Fibroblast of mammary gland (primary cell): Measurements from ENCODE around the gene XCR1.

Experiments
- DNase-seq: peaks from one replicate; pipeline ENCODE4 v3.0.0-alpha.2; 2010; ENCODE audit warnings: low read depth
- H3K4me3 ChIP-seq: 2 replicates; pipeline ENCODE4 v1.5.1; 2011; ENCODE audit warnings: low read depth, mild to moderate bottlenecking, low read length, moderate library complexity; ENCODE audit not compliant: control insufficient read depth
- CTCF ChIP-seq: conservative IDR thresholded peaks from 2 replicates; pipeline ENCODE4 v1.5.1; 2011; ENCODE audit warnings: low read depth, low read length, inconsistent platforms; ENCODE audit not compliant: control insufficient read depth, insufficient read depth

The XCR1 gene

GRCh38 chr3:45983770-45984169 lies 43.5 kb downstream of the XCR1 start:
- no peak for TF ChIP-seq CTCF
- H3K4me3 ChIP-seq, result no peak overlapping the region
- no peak for DNase-seq

- peak; percentile 41 for DNase-seq
- TF ChIP-seq CTCF, result no peak
- H3K4me3 ChIP-seq, result no peak overlapping the region
These were observed 45.8 kb downstream of the XCR1 start for GRCh38 chr3:45981346-45982074.

- DNase-seq, result peak; percentile 66
- no peak overlapping the region for H3K4me3 ChIP-seq
- no peak for TF ChIP-seq CTCF
These were observed 46.5 kb downstream of the XCR1 start for GRCh38 chr3:45980819-45981218.

- TF ChIP-seq CTCF, result no peak
- no peak overlapping the region for H3K4me3 ChIP-seq
- no peak for DNase-seq
These were observed 47.0 kb downstream of the XCR1 start for GRCh38 chr3:45980229-45980813.

GRCh38 chr3:45979378-45979777 lies 47.9 kb downstream of the XCR1 start:
- no peak for DNase-seq
- no peak overlapping the region for H3K4me3 ChIP-seq
- TF ChIP-seq CTCF, result no peak

GRCh38 chr3:45978006-45978761 lies 49.1 kb downstream of the XCR1 start:
- no peak overlapping the region for H3K4me3 ChIP-seq
- DNase-seq, result no peak
- TF ChIP-seq CTCF, result no peak
